HG02610 (cell line): ENCODE data around the gene CALHM1.
"Not testable (repeated sequence)": the region's sequence is repeated elsewhere in the genome, so short reads cannot be mapped to it uniquely, and the experiment has no call there.

Experiments
- ATAC-seq: cut with Tn5 transposase; IDR thresholded peaks from one replicate; pipeline ENCODE4 v1.9.1; 2021; ENCODE audit warnings: mild to moderate bottlenecking, moderate library complexity; ENCODE audit not compliant: unreplicated experiment

The CALHM1 gene, protein sequence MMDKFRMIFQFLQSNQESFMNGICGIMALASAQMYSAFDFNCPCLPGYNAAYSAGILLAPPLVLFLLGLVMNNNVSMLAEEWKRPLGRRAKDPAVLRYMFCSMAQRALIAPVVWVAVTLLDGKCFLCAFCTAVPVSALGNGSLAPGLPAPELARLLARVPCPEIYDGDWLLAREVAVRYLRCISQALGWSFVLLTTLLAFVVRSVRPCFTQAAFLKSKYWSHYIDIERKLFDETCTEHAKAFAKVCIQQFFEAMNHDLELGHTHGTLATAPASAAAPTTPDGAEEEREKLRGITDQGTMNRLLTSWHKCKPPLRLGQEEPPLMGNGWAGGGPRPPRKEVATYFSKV

DNA sequence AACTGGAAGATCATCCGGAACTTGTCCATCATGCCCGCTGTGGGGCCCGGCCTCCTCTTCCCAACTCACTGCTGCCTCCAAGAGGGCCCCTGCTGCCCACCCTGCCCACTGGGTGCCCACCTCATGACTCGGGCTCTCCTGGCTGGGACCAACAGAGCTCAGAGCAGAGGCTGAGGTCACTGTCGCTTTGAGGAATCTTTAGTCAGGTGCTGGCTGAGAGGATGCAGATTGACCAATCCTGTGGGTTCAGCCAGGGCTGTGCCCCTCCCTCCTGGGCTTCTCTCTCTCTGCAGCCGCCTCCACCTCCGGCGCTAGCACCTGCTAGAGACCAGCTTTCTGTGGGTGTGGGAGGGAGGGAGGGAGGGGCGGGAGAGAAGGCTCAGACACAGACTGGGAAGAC lies at the start of gene CALHM1:
TSS of gene CALHM1 (minus strand) at position 181 of the 400 bp plus-strand sequence. CDS start at position 32, 149 bp downstream.
- ATAC-seq, result peak; percentile 84

DNA sequence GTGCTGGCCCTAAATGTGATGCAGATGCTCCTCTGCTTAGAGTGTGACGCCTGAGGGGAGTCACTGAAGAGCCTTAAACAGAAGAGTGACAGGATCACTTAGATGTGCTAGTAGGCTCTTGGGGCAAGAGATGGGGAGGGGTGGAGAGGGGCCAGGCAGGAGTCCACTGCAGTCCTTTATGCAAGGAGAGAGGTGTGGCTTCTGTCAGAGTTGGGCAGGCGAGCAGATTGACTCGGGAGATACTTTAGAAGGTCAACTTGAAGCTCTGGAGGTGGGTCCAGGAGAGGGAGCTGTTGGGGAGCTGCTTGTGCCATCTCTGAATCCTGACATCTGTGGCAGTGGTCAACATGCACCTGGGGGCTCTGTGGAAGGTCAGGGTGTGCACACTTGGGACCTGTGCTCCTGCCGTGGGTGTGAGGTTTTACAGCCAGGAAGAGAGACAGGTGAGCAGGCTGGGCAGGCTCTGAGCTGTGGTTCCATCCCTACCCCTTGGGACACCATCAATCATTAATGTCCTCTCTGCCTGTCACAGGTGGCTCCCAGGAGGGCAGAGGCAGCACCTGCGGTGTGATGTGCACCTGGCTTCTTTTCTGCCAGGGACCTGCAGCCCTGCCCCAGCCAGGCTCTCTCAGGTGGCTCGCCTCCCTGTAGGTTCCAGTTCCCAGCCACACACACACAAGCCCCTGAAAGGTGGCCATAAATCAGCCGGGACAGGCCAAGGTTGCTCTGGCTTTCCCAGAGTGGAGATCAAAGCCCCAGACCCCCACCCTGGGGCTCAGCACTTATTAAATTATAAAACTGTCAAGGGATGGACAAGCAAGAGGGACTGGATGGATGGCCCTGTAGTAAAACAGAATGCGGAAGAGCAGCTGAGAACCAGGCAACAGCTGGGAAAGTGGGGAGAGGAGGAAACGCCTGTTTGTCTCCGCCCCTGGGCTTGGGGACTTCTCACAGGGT lies 48.8 kb upstream of the CALHM1 start:
- ATAC-seq, result no peak

DNA sequence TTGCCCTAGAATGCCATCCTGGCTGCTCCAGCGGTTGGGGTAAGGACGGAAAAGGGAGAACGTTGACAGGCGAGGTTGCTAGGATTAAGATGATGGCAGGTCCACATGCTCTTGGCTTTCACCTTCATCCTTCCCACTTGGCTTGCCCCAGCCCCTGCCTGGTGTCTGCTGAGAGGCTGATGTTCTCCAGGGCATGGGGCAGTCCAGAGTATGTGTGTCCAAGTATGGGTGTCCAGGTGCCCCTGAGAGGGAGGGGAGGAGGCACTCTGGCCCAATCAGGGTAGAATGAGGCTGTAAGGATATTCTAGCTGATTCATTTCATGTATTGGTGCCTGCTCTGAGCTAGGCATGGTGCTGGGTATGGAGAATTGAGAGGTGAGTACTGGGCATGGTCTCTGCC lies 47.4 kb upstream of the CALHM1 start:
- ATAC-seq, result no peak

DNA sequence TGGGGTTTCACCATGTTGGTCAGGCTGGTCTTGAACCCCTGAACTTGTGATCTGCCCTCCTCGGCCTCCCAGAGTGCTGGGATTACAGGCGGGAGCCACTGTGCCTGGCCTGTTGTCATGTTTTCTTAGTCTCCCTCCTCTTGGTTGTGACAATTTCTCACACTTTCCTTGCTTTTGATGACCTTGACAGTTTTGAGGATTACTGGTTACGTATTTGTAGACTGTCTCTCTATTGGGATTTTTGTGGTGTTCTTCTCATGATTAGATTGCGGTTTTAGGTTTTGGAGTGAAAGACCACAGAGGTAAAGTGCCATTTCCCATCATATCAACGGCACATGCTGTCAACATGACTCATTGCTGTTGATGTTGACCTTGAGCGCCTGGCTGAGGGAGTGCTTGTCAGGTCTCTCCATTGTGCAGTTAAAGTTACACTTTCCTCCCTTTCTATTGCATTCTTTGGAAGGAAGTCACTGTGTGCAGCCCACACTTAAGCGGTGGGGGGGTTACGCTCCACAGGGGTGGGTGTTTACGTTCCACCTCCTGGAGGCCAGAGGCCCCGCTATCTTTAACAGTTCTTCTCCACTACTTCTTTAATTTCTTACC lies 45.6 kb upstream of the CALHM1 start:
- ATAC-seq, result peak; percentile 69

DNA sequence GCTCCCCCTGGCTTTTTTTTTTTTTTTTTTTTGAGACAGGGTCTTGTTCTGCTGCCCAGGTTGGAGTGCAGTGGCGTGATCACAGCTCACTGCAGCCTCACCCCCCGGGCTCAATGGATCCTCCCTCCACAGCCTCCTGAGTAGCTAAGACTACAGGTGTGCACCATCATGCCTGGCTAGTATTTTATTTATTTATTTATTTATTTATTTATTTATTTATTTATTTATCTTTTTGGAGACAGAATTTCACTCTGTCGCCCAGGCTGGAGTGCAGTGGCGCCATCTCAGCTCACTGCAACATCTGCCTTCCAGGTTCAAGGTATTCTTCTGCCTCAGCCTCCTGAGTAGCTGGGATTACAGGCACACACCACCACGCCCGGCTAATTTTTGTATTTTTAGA lies 45.1 kb upstream of the CALHM1 start:
- ATAC-seq, result not testable (repeated sequence)

DNA sequence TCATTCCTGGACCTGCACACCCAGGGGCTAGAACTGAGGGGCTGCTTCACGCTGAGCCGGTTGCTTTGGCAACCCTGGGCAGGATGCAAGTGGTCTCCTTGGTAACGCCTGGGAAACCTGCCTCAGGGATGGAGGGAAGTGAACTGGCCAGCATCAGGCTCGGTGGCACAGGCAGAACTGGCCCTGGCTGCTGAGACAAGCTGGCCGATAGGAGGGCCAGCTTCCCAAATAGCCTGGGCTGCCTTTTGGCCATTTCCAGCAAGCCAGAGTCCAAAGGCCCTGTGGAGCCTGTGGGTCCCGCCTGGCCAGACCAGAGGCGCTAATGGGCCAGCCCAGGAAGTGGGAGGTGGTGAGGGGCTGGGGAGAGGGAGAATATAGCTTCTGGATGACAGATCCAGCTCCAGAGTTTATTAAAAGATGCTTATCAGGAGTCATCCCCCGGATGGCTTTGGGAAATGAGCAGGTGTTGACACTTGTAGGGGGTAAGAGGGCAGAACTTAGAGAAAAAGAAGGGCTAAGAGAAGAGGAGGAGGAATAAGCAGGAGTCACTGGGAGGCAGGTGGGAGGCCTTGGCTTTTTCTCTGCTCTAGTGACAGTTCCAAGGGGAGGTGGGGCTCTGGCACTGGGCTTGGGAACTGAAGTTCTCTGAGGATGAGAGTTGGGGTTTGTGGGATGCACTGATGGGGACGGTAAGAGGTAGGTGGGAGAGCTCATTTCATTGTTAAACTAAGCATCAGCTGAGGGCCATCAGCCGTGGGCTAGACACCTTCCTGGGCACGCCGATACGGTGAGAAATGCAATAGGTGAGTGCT lies 44.4 kb upstream of the CALHM1 start:
- no peak for ATAC-seq

DNA sequence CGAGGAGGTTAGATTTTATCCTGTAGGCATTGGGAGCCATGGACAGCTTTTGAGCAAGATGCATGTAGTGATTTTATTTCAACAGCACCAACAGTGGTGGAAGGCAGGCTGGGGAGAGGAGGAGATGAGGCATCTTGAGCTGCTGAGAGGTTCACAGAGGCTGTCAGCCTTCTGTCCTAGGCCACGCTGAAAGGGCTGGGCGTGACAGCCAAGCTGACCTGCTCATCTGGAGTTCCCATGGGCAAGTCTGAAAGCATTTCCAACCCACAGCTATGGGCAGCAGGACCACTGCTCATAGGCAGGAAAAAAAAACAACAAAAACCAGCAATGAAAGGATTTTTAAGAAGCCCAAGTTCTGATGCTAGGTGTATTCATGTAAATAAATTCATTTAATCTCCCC lies 42.5 kb upstream of the CALHM1 start:
- no peak for ATAC-seq

DNA sequence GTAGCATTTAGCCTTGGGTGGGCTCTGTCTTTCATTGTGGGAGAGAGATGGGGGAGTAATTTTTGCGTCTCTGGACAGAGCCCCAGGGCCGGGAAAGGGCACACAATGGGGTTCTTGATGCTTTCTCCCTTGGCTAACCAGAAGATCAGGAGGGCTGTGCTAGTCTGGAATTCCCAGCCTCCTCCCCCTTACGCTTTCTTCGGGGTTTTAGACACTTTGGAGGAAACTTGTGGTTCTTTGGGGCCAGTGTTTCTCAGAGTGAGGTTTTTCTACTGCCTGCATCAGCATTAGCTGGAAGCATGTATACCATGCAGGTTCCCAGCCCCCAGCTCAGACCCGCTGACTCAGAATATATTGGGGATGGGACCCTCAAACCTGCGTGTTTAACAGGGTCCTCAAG lies 41.8 kb upstream of the CALHM1 start:
- no peak for ATAC-seq

DNA sequence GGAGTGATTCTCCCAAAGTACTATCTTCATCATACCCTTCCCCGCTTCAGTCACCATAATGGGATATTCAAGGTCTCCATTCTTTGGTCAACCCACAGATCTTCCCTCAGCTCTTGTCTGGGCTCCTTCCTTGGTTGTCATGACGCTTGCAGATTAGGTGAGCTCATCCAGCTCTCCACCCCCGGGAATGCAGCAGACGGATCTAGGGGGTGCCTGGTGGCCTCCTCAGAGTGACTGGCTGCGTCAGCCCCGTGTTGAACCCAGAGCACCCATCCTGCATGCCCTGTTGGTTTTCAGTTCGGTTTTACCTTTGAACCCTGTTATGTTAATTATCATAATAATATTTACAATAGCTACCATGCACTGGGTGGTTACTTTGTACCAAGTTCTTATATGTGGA lies 41.2 kb upstream of the CALHM1 start:
- no peak for ATAC-seq

DNA sequence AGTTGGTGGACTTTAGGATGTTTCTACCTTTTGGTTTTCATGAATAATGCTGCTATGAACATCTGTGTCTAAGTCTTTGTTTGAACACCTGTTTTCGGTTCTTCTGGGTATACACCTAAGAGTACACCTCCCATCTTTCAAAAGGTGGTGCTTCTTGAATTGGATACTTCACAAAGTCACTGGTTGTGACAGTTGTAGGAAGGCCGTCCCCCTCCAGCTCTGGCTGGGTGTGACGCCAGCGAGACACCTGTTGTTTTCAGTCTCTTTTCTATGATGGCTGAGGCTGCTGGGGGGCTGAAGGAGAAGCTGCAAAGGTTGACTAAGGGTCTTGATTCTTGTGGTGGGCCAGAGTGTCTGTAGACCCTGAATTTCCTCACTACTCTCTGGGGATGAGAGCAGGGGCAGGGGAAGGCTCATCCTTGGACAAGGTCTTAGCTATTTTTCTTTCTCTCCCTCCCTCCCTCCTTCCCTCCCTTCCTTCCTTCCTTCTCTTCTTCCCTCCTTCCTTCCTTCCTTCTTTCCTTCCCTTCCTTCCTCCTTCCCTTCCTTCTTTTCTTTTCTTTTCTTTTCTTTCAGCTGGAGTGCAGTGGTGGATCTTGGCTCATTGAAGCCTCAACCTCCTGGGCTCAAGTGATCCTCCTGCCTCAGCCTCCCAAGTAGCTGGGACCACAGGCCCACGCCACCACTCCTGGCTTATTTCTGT lies 40.4 kb upstream of the CALHM1 start:
- no peak for ATAC-seq

DNA sequence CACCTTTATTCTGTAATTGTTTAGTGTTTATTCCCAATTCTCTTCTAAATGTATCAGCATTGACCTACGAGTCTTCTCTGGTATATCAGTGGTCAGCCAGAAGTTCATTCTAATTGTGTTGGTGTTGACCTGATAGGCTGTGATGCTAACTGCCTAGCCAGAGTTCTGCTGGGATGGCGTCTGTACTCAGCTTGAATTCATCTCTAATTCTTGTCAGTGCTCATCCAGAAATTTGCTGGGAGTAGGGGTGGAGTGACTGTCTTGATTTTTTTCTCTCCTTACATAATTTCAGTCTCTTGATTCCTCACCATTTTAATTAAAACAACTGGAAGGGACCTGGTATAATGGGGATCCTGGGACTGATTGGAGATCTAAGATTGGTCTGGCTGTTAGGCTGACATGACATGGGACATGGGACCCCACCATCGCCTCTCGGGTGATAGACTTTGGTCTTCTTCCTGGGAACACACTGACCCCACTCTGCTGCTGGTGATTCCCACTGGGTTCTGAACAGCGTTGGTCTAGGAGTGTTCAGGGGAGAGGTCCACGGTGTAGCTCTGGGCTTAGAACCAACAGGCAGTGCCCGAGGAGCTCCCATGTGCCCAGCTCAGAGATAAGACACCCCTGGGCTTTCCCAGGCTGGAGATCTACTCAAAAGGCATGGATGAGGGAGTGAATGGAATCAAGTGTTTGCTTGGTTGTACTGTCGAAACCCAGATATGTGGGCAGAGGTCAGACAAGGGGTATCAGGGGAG lies 38.6 kb upstream of the CALHM1 start:
- ATAC-seq, result no peak

DNA sequence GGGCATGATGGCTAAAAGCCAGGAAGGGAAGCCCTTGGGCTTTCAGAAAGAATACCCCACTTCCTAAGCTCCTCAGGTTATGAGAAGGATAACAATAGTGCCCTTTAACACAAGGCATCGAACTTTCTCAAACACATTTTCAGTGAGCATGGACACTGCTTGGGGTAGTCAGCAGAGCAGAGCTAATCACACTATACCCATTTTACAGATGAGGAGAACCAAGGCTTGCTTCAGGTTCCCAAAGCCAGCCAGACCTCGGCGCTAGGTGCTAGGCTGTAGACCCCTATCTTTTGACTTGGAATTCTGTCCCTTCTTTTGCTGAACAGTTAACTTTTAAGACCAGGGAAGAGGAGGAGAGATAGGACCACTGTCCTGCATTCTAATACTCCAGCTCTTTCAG lies 36.6 kb upstream of the CALHM1 start:
- ATAC-seq, result no peak

DNA sequence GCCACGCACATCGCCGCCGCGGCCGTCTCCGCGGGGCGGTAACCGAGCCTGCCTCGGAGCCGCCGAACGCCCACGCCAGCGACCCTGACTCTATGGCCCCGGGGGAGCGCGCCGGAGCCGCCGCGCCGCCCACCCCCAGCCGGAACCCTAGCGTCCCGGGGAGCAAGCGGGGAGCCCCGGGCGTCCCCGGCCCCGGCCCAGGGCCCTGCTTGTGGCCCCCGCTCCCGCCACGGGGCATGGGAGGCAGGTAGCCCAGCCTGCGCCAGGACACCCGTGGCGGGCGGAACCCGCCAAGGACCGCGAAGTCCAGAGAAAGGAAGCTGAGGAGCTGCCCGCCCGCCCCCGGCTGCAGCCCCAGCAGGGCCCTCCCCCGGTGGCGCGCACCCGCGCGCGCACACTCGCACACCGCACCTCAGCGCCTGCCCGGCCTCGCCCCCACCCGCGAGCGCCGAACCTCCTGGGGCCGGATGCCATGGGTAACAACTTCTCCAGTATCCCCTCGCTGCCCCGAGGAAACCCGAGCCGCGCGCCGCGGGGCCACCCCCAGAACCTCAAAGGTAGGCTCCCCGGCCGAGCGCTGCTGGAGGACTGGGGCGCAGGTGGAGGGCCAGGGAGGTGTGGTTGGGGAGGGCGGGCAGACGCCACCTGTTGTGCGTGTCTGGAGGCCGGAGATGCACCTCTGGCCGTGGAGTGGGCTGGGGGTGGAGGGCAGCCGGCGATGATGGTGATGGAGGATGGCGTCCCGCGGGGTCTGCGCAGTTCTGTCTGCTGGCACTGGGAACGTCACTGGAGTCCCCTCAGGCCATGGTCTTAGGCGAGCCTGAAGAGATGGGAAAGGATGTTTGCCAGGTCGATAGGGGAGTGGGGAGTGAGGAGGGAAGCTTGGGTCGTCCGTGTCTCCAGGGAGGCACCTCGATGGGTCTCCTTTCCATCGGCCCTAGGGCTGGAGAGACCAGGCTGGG lies 35.5 kb upstream of the CALHM1 start:
- no peak for ATAC-seq

DNA sequence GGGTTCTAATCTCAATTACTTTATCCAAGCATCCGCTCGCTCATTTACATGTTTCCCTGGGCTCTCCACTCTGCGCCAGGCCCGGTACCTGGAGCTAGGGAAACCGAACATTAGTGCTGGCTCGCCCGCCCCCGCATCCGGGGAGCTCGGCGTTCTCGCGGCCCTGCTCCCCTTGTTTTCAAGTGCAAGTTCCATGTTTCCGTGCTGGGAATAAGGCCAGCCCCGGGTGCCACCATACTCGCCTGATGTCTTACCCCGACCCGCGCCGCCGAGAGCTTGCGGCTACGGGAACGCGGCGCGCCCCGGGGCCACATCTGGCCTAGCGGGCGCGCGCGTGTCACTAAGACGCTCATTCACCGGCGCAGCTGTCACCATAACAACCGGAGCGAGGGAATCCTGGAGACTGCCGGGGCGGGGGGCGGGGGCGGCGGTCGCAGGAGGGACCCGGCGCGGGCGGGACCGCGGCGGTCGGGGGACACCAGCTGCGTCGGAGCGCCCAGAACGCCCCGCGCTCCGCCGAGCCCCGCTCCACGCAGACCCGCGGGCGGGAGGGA lies 34.7 kb upstream of the CALHM1 start, which contains the start of gene NEURL1:
TSS of gene NEURL1 (plus strand) at position 344 of the 554 bp plus-strand sequence. CDS start 683 bp downstream, outside the sequence.
- ATAC-seq, result no peak

DNA sequence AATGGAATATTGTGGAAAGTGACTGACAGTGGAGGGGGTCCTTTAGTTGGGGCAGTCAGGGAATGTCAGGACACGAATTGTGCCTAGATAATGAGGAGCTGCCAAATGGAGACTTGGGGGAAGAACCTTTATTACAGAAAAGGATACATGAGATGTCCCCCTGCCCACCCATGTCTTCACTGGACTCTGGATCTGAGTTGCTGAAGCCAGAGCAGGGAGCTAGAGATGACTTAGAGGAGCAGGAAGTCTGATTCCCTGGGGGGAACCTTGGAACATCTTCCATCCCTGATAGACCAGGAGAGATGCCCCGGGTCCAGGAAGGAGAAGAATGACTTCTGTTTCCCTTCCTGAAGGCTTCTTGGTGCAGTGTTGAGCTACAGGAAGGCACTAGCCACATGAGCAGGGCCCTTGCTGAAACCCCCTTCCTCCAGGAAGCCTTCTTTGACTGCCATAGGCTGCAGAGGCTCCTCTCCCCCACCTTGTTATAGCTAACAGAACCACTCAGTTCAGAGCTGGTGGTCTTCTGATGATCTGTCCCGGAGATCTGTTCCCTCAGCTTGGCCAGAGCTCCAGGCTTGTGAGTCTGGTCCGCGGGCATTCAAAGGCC lies 34.1 kb upstream of the CALHM1 start:
- ATAC-seq, result no peak

DNA sequence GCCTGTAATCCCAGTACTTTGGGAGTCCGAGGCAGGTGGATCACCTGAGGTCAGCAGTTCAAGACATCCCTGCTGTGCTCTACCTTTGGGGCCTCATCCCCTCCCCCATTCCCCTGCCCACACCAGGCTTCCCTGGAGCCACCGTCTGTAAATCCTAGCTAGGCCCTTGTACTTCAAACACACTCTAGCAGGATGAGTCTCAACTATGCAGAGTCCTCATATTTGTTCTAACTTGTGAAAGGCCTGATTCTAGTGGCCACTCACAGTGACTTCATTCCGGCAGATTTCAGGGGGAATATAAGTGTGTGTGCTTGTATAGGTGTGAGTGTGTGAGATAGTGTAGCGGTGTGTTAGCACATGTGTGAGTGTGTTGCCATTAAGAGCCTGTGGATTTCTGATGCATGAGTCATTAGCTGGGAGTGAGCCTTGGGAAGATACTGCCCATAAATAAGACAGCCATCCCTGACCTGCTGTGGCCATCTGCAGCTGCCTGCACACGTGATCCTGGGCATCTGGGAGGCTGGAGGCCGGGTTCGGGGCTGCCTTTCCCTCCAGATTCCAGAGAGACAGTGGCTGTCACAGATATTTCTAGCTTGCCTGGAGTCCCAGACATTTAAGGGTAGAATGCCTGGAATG lies 33.1 kb upstream of the CALHM1 start:
- ATAC-seq, result no peak

DNA sequence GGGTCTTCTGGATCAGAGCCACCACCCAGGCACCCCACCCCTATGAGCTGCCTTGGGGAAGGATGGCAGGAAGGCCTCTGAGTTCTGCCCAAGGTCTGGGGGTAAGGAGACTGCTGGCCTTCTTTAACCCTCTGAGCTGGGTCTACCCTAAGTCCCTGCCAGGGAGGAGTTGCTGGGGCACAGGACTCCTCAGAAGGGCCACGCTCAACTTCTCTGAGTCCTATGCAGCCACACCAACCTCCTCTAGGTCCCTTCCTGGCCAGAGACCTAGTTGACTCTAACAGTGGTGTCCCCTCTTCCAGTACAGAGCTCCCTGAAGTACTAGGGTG lies 32.2 kb upstream of the CALHM1 start:
- ATAC-seq, result peak; percentile 14
